Measurements from ENCODE around the gene MYO16.
"Not testable (repeated sequence)": the region's sequence is repeated elsewhere in the genome, so short reads cannot be mapped to it uniquely, and the experiment has no call there.

The MYO16 gene

GRCh38 chr13:109091249-109091648 is 461.8 kb downstream of the MYO16 start:
- no peak for DNase-seq (ENCODE audit: extremely low read depth, low read depth)
- TF ChIP-seq CTCF (IDR thresholded peaks at IDR 0.05; ENCODE audit: low read depth, low read length), result no peak

GRCh38 chr13:109092186-109092585 is 462.8 kb downstream of the MYO16 start:
- DNase-seq (ENCODE audit: extremely low read depth, low read depth), result not testable (repeated sequence)

- no peak for TF ChIP-seq CTCF (IDR thresholded peaks at IDR 0.05; ENCODE audit: low read depth, low read length)
These were observed 464.6 kb downstream of the MYO16 start for GRCh38 chr13:109093998-109094397.

GRCh38 chr13:109095126-109095525 is 465.7 kb downstream of the MYO16 start:
- TF ChIP-seq CTCF (IDR thresholded peaks at IDR 0.05; ENCODE audit: low read depth, low read length), result no peak
- DNase-seq (ENCODE audit: extremely low read depth, low read depth), result no peak

More at GRCh38 chr13:109093998-109094397, 464.6 kb downstream of the MYO16 start:
- DNase-seq (ENCODE audit: extremely low read depth, low read depth), result no peak

GRCh38 chr13:109096101-109096500 is 466.7 kb downstream of the MYO16 start:
- no peak for DNase-seq (ENCODE audit: extremely low read depth, low read depth)

GRCh38 chr13:109100705-109101304 is 471.4 kb downstream of the MYO16 start:
- TF ChIP-seq CTCF (IDR thresholded peaks at IDR 0.05; ENCODE audit: low read depth, low read length), result no peak
- DNase-seq (ENCODE audit: extremely low read depth, low read depth), result no peak

More at GRCh38 chr13:109096101-109096500, 466.7 kb downstream of the MYO16 start:
- no peak for TF ChIP-seq CTCF (IDR thresholded peaks at IDR 0.05; ENCODE audit: low read depth, low read length)

- DNase-seq (ENCODE audit: extremely low read depth, low read depth), result no peak
- no peak for TF ChIP-seq CTCF (IDR thresholded peaks at IDR 0.05; ENCODE audit: low read depth, low read length)
These were observed 472.2 kb downstream of the MYO16 start for GRCh38 chr13:109101550-109102144.

GRCh38 chr13:109105899-109106298 is 476.5 kb downstream of the MYO16 start:
- no peak for TF ChIP-seq CTCF (IDR thresholded peaks at IDR 0.05; ENCODE audit: low read depth, low read length)
- no peak for DNase-seq (ENCODE audit: extremely low read depth, low read depth)
